NCI-H2196 treated with DMSO at 0.1 percent for 48 hours (cell line): ENCODE measurements around the gene PEX14.

Source experiments
- DNase-seq: peaks from one replicate; lab custom pipeline; 2025; ENCODE audit not compliant: unreplicated experiment; lab: John Stamatoyannopoulos, UW

Gene PEX14

DNA sequence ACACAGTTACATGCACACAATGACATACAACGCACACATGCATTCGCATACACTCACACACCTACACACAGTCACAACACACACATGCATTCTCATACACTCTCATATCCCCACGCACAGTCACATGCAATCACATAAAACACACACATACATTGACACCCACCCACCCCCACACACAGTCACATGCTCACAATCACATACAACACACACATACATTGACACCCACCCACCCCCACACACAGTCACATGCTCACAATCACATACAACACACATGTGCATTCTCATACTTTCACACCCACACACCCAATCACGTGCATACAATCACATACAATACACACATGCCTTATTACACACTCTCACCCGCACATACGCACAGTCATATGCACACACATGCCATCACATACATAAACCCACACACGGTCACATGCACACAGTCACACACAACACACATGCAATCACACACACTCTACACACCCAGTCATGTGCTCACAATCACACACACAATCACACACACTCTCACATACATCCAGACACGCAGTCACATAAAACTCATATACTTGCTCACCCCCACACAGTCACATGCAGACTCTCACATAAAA, 187.4 kb downstream of the PEX14 start:
- no peak for DNase-seq

DNA sequence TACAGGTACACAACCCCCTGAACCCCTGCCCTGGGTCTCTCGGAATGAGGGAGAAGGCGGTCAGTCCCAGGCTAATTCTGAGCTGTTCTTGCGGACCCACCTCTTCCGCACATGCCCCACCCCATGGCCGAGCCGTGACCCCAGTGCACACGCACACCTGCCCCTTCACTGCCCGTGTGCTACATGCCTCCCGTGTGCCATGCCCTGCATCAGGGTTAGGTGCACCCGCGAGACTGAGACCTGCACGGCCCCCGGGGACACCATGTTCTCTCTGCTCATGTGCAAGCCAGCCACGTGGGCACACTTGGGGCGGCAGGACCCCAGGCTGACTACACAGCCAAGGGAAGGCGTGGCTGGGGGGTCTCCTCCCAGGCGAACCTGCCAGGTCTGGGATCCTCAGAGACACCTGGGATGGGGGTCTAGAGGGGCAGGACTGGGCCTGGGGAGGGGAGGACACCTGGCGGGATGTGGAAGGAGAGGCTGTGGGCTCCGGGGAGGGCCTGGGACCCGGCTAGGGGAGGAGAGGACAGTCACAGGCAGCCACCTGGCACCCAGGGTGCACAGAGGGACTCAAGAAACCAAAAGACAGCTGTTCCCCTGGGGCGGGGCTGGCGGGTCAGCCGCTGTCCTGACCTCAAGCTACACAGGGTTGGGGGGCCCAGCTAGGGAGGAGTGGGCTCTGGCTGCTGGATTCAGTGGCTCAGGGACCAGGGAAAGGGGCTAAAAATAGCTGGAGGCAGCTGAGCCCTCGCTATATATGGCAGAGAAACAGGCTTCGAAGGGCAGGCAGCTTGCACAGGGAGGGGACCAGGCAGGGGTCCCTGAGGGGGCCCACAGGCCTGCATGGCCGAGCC, 188.3 kb downstream of the PEX14 start:
- DNase-seq: no peak

DNA sequence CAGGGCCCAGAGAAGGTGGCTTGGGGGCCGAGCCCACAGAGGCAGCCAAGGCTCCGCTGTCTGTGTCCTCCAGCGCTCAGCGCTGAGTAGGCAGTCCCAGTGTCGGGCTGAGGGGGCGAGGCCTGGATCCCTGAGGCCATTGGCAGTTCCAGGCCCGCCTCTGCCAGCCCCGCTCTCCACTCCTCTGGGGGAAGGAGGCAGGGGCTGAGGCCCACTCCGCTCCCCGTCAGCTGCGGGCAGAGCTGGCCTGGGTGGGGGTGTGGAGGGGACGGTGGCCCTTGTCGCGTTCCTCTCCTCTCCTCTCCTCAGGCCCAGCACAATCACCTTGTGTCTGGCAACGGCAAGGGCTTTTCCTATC, 188.9 kb downstream of the PEX14 start:
- no peak for DNase-seq

DNA sequence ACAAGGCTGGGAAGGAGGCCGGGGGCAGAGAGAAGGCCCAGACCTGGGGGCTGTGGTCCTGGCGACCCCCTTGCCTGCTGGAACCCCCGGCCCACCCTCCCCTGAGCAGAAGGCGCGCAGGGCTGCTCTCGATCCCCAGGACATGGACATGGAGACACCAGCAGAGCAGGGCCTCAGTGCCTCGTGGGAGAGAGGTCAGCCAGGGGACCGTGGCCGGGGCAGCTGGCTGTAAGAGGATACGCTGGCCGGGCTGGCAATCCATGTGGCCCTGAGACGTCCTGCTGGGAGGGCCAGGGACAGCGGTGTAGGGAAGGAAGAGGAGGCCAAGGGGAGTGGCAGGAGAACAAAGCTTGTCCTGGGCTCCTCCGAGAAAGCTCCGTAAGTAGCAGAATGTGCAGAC, 189.5 kb downstream of the PEX14 start:
- no peak for DNase-seq

DNA sequence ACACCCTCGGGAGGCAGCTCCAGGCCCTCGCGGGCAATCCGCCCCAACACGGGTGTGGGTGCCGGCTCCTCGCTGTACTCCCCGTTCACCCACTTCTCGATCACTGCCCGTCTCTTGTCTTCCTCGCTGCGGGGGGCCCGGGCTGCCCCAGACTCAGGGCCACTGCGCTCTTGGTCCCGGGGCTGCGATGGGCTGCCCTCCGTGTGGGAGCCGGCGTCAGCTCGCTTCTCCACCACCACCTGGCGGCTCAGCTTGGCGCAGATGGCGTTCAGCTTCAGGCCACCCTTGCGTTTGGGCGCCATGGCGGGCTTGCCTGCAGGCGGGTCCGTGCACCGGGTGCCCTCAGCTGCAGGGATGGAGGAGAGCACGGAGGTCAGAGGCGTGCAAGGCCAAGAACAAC, 190.5 kb downstream of the PEX14 start:
- DNase-seq: no peak

DNA sequence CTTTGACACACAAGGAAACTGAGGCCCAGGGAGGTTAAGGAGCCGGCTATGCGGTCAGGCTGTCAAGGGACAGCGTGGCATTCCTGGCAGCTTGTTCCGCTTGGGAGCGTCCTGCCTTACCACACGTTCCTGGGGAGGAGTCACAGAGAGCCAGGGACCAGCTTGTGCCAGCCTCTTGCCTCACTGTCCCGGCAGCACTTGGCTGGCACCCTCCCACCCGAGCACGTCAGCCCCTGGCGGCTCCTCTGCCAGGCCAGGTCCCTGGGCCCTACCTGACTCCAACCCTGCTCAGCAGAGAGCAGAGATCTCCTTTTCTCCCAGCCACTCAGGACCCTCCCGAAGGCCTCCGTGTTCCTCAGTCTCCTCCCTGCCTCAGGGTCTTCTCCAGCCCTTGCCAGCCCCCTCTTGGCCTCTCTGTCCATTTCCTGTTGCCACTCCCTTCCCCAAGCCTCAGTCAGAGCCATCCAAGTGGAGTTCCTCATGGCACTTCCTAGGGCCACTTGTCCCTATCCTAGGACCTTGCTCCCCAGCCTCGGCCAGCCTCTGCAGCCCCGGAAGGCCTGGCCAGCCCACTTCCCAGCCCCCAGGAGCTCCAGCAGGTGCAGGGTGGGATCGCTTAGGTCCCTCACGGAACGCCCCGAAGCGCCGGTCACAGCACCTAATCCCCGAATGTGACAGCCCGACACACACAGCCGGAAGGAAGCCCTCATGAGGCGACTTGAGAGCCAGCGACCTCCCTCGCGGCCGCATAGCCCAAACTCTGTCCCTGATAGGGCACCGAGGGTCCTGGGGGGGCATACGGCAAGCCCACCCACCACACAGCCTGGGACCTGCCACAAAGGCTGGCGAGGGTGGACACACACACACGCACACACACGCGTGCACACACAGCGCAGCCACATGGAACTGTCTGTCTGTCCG, 191.4 kb downstream of the PEX14 start:
- no peak for DNase-seq

DNA sequence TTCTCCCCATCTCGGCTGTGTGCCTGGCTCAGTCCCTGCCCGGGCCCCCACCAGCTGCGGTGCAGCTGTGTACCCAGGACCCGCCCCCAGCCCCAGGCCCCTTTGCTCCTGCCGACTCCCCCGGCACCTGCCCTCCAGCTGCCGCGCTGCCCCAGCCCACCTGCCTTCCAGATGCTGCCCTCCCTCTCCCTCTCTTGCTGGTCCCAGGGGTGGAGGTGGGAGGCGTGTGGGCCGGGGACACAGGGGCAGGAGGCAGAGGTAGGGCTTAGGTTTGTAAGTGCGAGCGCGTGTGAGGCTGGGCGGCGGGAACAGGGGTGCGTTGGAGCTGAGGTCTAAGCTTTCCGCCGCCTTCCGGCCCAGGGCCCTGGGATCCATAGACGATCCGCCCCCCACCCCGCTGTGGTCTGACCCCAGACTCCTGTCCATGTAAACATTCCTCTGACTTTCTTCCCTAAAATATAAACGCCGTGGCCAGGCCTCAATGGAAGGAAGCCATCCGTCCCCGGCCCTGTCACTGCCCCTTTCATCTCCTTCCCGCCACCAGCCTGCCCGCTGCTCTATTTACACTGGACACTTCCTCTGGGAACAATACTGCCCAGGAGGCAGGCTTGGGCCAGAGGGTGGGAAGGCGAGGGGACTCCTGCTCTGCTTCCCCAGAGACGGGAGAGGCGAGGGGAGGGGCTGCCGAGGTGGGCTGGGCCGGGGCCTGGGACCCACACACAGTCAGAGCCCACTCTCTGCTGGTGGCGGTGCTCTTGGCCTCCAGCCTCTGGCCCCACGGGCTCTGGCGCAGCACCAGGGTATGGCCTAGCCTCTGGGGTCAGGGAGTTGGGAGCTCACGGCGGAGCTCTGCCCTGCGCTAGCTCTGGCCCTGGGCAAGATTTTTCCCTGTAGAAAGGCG, 193.4 kb downstream of the PEX14 start:
- no peak for DNase-seq

DNA sequence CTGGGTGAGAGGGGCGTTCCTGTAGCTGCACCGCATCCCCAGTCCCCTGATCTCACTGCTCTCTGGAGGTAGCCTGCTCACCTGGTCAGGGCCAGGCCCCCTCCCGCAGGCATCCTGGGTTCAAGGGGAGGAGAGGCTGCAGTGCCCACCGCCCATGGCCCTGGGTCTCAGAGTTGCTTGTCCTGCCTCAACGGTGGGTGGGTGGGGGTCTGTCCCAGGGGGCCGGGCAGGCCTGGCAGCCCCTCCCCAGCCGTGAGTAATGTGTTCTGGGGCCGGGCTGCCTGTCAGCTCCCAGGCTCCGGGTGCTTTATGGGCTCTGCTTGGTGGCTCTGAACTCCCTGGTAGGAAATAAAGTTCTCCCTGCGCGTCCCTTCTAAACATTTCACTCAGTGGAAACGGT, 194.8 kb downstream of the PEX14 start:
- no peak for DNase-seq

DNA sequence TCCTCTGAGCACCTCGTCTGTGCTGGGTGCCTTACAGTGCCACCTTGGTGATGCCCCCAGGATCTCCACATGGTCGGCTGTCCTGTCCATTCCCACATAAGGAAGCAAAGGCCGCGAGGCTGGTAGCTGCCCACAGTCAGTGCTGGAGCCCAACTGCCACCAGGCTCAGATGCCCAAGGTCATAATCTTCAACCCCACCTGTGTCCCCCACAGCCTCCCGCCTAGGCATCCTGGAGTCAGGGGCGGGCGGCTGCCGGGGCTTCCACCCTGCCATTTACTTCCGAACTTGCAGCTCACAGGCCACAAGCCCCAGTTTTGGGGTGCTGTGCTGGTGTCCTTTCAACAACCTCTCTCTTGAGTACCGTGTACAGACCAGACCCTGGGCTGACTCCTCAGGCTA, 195.4 kb downstream of the PEX14 start:
- no peak for DNase-seq

DNA sequence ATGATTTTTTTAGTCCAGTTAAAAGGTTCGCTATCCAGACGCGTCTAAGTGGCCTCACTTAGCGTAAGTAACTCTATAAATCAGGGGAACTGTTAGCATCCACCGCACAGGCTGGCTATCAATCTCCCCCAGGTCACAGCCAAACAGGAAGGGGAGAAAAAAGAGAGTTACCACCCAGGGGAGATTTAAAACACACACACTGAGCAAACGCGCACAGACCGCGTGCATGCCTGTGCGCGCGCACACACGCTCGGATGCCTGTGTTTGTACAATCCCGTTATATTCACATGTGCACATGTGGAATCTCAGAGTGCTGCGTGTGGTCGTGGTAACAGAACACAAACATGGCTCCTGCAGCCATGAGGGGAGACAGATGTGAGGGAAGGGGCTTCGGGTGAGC, 196.3 kb downstream of the PEX14 start:
- no peak for DNase-seq

DNA sequence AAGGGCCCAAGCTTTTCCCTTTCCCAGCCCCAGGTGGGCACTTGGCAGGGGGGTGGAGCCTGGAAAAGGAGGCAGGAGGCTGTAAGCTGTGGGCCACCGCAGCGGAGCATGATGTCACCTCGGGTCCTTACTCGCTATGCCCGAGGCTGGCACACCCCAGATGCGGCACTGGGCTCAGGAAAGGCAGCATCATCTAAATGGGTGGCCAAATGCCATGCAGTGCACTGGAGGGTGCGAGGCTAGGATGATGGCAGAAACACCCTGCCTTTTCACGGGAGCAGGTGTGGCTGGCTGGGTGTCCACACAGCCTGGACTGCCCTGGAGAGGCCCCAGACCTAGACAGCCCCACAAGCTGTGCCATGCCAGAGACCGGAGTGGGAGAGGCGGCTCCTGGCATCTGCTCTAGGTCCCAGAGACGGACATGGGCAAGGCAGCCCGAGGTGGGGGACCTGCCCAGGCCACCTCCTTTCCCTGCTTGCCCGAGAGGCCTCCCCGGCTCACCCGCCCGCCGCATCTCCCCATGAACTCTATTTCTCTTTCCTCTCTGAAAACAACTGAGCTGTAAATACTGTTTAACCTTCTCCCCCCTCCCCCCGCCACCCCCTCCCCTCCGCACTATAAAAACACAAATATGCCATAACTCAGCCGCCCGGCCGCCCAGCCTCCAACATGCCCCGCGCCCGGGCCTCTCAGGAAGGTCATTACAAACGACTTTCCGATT, 197.0 kb downstream of the PEX14 start:
- no peak for DNase-seq

DNA sequence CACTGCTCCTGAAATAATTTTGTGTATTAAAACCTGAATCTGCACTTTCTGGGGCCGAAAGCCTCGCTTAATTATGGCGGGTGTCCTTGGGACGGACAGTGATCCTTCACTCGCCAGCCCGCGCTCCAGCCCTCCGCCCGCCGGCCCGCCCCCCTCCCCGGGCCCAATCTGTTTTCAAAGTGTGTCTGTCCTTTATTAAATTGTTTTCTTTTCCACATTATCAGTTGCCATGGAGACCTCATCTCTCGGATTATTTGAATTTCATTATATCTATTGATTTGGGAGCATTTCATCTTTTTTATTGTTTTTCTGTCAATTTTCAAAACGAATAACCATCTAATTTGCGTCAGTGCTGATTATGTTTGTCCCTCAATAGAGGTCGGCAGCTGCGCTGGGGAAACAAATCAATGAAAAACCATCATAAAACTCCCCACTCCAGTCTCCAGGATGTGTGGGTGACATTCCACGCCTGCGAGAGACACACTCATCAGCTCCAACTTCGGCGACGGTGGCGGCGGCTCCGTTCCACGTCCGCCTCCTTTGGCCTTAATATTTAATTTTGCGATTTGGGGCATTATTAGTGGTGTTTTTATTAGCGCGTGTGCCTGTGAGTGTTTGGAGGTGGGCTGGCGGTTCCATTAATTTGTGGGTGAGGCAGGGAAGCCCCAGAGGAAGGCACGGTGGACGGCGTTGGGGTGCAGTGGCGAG, 197.7 kb downstream of the PEX14 start:
- no peak for DNase-seq

DNA sequence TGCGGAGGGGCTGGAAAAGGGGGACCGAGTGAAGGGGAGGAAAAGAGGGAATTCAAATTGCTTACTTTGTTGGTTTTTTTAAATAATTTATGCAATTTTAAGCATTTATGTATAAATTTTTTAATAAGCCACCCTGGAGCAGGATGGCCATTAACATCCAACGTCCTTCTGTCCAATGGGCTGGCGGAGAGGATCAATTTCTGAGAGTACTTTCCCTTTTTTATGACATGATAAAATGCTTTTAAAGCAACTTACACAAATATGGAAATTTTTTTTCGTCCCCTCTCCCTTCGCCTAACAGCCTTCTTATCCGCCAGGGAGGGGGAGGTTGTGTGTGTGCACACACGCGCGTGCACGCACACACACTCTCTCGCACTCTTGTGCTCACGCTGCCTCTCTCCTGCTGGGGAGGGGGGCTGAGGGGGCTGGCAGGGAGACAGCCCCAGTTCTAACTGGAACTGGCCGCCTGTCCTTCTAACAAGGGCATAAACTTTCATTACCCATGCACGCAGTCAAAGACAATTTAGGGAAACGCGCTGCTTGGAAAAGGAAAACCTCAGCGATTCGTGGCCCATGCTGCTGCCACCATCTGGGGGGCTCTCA, 198.5 kb downstream of the PEX14 start:
- DNase-seq: no peak

DNA sequence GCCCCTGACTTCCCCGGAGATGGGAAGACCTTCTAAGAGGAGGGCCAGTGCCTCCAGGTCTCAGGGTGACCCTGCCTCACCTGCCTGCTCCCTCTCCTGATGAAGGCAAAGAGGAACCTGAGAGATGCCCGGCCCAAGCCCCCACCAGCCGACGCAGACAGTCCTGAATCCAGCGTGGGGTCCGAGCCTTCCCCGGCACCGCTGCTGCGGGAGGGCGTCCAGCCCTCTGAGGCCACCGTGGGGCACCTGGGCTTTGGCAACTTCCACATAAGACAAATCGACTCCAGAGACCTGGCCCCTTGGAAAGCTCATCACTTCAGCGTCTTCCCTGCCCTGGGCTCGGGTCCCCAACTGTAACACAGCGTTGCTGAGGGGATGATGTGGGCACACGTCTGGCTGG, 199.5 kb downstream of the PEX14 start:
- no peak for DNase-seq

DNA sequence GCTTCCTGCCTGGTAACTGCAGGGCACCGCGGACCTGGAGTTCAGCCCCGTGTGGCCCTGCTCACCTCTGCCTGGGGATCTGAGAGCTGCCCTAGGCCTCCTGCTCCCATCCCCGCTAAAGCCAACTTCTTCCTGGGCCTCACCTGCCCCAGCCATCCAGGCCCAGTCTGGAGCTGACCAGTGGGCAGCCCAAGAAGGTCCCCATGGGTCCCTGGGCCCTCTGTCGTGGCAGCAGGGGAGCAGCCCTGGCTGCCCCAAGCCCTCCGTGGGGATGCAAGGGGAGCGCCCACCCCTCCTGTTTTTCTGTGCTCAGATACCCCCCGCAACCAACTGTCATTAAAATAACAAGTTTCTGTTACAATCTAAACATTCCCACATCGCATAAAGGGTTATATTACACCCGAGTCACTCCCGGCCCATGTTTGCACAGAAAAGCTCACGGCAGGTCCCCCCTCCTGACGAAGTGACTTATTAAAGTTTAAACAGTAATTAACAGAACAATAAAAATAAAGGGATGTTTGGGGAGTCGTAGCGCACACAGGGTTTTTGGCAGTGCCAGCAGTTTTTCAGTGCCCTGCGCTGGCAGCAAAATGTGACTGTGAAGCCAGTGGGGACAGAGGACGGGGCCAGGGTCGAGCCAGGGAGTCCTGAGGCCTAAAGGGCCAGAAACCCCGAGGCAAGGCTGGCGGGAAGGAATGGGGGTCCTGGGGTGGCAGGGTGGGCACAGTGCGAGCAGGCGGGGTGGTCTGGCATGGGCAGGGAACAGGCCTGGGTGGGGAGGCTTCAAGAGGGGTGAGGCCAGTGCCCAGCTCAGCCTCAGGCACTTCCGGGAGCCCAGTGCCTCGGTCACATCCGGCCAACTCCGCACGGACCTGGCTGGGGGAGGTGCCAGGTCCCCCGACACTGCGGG, 200.2 kb downstream of the PEX14 start:
- DNase-seq: no peak

DNA sequence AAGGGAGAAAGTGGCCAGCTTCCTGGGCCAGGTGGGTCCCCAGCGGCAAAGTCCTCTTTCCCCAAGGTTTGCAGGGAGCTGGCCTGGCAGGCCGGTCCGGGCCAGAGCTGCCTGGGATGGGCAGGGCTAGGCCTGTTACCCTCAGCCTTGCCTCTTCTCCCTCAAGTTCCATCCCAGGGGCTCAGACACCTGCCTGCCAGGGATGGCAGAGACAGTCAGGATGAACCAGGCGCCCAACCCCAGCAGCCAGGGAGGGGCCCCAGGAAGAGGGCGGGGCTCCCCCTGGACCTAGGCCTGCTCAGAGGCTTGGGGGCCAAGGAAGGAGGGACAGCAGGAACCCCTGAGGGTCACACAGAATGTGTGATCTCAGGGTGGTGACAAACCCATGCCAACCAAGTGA, 201.1 kb downstream of the PEX14 start:
- no peak for DNase-seq

DNA sequence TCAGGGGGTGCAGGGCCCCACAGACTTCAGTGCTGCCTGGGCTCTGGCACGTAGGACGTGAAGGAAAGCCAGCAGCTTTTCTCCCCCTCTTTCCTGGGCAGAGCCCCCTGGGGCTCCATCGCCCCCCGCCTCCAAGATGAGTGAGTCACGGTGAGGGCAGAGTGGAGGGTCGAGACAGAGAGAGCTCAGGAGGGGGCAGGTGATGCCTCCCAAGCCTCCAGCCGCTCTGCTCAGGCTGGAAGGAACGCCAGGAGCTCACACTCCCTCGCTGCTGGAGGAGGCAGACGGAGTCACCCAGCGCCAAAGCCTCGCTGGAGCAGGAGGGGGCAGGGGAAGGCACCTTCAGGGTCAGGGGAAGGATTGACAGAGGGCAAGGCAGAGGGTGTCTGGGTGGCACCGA, 202.2 kb downstream of the PEX14 start:
- no peak for DNase-seq
